Stimulated activated naive CD4-positive, alpha-beta T cell (primary cell): Measurements from ENCODE around the gene CANX.
"Not testable (repeated sequence)": the region's sequence is repeated elsewhere in the genome, so short reads cannot be mapped to it uniquely, and the experiment has no call there.

Source experiments
- DNase-seq, 6 experiments: peaks; one replicate each; lab custom pipeline; 2025; lab: John Stamatoyannopoulos, UW

The CANX gene

DNA sequence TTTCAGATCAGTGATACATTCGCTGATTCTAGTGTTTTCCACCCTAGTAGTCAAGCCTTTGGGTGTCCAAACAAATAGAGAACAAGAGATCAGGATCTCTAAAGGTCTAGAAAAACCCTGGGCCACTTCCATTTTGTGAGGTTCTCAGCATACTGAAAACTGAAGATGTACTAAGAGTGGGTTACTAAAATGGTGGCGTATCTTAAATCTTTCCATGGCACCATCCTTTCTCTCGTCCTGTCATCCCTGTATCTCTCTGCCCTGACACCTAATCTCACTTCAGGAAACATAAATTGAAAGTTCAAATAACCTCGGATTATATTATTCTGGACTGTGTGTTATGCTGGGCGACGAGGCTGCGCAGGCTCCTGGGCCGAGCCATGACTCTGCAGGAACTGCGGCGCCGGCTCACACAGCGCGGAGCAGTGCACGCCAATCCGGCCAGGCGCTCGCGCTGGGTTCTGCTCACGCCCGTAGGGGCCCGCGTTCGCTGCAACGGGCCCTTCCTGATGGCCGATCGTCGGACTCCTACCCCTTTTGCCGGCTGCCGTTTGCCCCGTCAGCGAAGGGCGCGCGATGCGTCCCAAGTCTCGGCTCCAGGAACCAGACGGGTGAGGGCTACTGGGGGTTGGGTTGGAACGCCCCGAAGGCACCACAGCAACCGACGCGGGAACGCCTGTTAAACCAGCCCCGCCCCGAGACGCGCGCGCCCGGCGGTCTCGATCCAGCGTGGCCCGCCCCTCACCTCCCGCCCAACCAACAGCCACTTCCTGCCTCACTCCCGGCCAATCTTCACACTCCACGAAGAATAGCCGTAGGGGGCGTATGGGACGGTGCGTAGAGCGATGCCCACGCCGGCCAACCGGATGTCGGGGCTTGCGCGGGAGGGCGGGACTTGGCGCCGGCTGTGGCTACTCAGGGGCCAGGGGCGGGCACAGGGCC, 503 bp upstream of the CANX start:
- DNase-seq, result peak; percentile 96 to 99 (median 98)

DNA sequence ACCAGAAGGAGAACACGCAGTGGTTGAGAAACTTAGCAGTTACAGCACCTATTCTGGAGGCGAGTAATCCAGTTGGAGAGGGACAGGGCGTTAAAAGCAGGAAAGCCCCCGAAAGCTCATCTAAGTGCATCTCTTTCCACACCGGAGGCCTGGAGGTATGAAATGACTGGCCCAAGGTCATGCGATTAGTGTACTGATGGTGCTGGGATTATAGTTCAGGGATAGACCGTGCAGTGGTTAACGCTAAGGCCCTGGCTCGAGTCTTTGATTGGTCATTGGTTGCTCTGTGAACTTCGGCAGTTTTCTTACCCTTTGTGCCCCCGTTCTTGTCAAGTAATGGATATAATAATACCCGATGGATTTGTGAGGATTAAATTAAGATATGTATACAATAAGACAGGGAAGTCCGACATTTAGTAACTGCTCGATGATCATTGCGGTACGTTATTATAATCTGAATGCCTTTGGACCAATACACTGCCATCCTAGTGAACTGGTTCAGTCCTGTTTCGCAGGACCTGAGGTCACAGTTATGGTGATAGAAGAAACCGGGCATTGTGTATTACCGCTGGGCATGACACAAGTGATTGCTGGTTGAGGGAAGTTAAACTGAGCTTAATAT, 960 bp downstream of the CANX start:
- peak in 2 of 6 experiments; percentile 11 to 22 for DNase-seq

DNA sequence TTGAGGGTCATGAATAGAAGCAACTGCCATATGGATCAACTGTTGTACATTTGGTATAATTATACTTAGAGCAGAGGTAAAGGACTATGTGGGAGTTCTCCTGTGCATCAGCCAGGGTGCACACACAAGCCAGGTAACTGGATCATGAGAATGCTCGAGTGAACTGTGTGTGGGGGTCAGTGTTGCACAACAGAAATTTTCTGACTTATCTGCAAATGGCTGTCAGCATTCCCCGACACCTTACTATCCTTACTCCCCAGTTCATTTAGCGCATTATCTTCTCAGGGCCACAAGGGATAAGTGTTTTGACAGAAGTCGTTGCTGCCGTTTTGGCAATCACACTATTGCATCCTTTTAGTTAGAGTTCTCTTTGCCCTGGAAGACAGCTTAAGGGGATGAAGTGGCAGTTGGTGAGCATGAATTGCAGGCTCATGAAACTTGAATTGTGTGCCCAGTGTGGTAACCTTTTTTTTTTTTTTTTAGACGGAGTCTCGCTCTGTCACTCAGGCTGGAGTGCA, 1.7 kb downstream of the CANX start:
- DNase-seq, result no peak

DNA sequence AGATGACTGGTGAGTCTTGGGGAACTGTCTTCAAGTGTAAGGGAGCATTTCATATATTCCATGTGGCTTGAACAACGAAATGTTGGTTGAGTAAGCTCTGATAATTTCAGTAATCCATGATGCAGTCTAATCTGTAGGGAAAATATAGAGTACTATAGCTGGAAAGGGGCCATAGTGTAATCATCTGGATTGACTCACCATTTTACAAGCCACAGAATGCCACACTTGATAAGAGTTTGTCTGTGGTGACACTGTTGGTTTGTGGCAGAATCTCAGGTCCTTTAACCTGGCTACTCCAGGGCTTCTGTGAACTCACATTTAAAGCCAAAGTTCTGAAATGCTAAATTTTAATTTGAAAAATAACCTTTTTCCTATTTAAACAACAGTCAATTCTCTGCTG, 17.5 kb downstream of the CANX start:
- DNase-seq, result no peak

DNA sequence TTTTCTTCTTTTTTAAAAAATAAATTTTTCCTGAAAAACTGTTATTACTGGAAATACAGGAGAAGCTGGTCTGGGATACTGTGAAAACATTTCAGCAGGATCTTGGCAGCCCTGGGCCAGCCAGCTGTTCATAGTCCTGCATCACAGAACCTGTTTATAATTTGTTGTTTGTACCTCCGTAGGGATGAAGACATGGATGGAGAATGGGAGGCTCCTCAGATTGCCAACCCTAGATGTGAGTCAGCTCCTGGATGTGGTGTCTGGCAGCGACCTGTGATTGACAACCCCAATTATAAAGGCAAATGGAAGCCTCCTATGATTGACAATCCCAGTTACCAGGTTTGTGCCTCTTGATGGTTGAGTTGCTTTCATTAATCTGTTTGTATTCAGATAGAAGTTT, 21.5 kb downstream of the CANX start:
- no peak for DNase-seq

DNA sequence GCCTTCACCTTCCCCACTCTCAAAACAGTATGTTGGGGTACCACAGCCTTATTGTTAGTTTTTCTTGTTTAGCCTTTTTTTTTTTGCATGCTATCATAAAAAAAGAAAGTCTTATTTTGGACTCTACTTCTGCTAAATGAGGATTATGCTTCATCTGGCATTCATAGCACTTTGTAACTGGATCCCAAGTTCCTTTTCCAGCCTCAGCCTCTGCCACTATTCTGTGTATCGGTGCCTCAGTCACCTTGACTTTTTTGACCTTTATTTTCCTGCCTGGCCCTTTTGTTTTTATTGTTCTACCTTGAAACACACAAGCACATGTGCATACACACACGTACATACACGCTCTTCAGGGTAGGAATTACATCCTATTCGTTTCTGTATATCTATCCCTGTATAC, 25.4 kb downstream of the CANX start:
- no peak for DNase-seq

DNA sequence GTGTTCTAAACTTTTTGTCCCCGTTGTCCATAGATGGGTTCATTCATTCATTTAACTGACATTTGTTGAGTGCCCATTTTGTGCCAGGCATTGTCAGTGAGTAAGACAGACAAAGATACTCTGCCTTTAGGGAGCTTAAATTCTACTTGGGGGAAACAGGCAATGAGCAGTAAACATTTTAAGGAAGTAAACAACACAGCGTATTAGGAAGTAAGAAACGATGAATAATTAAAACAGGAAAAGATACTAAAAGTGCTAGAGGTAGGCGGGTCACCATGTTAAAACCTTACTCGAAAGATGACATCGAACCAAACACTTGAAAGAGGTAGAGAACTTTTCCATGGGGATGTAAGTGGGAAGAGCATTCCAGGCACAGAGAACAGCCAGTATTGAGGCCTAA, 28.3 kb downstream of the CANX start:
- DNase-seq, result no peak

DNA sequence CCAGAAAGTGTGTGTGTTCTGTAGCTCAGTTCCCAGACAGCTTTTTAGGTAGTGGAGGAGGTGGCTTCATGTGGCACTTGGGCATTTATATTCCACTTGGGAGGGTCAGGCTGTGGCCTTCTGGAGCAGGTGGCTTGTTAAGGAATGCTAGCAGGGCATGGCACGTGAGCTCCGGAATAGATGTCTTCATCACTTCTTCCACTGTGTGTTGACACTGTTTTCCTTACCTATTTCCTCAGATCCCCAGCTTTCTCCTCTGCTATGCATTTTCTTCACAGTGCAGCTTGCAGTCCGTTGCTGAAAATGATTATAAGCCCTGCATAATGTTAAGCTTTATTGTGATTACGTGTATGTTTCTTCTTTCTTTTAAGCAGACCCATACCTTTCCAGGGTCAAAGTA, 30.5 kb downstream of the CANX start:
- no peak for DNase-seq

DNA sequence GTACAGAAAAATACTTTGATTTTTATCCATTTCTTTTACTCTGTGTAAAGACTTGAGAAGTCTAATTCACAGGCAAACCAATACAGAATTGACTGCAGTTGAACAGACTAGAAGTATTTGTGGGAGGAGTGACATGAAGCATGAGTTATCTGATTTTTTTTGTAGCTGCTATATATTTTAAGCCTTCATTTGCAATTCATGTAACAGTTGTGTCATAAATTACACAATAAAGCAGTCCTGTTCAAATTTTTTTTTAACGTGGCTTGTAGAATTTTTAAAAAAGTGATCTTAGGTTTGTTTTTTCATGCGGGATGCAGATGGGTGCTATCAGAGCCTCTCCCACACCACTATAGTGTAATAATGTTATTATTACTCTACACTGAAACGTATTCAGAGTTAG, 31.0 kb downstream of the CANX start:
- DNase-seq, result no peak

DNA sequence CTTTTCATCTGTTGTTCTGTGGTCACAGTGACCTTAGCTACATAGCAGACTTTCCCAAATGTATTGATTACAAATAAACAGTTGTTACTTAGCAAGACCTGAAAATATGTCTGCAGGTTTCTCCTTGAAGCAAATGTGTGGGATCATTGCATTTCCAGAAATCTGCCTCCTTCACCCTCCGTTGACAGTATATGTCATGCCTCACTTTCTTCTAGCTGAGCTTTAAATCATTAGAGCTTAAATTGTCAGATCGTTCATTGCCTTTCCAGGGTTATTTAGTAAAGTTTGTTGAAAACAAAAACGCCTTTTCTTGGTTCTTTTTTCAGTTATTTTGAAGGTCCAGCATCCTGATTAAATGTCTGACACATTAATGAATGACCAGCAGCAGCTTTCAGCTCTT, 31.6 kb downstream of the CANX start:
- no peak for DNase-seq

DNA sequence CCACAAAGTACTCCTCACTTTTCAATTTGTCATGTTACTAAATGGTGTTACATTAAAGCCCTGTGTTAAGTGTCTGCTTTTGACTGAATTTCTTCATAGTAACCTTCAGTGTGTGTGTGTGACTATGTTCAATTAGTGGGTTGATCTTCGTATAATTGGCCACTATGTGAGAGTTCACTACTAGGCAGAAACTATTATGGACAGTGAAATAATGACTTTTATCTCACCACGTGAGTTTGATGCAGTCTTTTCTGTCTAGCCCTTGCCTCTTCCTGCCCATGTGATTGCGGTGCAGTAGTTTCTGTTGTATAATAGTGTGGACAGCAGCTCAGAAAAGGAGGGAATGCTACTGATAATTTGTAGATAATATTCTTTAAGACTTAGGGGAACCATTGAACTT, 32.1 kb downstream of the CANX start:
- DNase-seq, result no peak

DNA sequence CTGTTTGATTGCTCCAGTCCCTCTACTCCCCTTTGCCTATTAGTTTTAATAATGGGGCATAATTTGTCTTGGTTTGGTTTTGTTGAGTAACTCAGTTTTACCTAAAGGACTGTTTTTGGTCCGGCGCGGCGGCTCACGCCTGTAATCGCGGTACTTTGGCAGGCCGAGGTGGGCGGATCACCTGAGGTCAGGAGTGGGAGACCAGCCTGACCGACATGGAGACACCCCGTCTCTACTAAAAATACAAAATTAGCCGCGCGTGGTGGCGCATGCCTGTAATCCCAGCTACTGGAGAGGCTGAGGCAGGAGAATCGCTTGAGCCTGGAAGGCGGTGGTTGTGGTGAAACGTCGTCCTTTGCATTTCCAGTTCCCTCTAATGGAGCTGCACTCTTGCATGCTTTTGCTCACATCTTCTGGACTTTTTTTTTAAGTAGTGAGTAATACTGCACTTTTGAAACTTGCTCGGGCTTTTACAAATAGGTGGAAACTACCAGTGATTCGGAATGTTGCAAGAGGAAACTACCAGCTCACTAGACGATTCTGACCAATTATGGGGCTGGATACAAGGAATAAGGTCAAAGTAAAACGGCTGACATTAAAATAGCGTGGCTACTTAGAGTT, 33.1 kb downstream of the CANX start:
- DNase-seq, result peak in 3 of 6 experiments; percentile 3 to 14 (median 11)

DNA sequence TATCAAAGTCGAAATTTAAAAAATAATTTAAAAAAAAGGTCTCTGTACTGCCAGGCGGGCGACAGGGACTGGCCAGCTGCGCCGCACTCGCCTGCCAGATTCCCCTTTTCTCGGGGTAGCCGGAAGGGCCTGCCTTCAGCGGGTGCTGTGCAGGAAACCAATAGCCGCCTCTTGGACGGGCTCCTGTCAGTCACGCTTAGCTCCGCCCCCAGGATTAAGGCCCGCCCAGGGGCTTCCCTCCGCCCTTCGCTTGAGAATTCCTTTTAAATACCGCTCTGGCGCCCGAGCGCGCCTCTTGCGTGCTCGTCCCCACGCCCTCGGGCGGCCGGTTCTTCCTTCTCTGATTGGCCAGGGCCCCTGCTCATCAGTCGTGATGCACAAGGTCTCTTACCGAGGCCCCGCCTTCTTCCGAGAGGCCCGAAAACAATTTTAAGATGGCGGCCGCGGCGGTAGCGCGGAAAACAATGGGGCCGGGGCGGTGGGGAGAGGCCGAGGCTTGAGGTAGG, 33.7 kb downstream of the CANX start, which contains the start of gene MAML1:
Gene MAML1, plus strand, starts transcription at position 411 of the 506 bp plus-strand sequence. CDS start 291 bp downstream, outside the sequence.
- DNase-seq, result peak; percentile 96 to 99 (median 98)

DNA sequence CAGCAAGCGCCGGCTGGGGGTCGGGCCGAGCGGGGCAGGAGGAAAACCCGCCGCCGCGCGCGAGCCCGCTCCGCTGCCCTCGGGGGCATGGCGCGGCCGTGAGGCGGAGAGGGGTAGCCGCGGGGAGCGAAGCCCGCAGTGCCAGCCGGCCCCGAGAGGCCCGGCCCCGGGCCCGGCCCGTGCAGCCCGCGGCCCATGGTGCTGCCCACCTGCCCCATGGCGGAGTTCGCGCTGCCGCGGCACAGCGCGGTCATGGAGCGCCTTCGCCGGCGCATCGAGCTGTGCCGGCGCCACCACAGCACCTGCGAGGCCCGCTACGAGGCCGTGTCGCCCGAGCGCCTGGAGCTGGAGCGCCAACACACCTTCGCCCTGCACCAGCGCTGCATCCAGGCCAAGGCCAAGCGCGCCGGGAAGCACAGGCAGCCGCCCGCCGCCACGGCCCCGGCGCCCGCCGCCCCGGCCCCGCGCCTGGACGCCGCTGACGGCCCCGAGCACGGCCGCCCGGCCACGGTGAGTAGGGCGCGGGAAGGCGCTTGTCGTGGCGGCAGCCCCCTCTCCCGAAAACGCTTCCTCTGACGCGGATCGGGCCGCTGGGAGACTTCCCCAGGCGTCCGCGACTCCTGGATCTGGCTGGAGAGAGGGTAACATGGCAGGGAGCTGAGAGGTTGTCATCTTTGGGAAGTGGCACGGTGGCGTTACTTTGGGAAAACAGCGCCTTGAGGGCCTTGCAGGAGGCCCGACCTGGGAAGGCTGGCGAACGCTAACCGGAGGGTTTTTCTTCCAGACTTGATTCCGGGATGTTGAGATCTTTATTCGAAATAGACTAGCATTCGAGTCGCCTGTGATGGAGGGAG, 34.4 kb downstream of the CANX start:
- DNase-seq, result peak in 3 of 6 experiments; percentile 23 to 76 (median 38)

DNA sequence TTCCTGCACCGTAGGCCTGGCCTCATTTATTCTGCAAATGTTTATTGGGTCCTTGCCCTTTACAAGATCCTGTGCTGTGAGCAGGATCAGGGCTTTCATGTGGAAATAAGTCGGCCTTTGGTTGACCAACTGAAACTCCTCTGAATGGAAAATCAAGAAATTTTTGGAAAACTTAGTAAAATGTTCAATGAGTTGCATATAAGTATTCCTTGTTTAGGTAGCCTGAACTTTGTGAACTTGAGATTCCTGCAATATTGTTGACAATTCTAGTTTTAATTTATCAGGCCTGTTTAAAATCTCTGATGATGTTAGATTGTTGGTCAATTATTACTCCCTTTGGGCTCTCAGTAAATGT, 35.0 kb downstream of the CANX start:
- DNase-seq, result no peak

DNA sequence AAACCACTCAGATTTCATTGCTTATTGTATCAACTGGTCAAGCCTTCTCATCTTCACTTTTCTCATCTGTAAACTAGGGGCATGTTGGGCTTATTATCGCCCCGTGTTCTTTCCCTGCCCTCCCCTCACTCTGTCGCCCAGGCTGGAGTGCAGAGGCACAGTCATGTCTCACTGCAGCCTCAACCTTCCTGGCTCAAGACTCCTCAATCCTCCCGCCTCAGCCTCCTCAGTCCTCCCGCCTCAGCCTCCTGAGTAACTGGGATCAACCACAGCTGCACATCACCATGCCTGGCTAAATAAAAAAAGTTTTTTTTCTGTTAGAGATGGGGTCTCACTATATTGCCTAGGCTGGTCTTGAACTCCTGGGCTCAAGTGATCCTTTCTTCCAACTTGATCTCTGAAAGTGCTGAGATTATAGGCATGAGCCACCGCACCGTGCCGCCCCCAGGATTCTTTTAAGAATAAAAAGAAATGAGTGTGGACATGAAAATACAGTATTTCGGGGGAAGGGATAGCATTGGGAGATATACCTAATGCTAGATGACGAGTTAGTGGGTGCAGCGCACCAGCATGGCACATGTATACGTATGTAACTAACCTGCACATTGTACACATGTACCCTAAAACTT, 35.9 kb downstream of the CANX start:
- DNase-seq, result no peak

DNA sequence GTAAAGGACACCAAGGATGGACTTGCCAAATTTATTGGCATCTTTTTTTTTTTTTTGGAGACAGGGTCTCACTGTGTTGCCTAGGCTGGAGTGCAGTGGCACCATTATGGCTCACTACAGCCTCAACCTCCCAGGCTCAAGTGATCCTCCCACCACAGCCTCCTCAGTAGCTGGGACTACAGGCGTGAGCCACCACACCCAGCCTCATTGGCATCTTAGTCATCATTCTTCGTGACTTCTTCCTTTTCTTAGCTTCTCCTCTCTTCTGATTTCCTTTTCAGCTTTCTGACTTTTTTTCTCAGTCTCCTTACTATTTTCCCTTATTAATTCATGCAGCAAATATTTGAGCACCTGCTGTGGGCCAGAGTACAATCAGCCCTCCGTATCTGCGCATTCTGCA, 40.0 kb downstream of the CANX start:
- DNase-seq, result no peak

DNA sequence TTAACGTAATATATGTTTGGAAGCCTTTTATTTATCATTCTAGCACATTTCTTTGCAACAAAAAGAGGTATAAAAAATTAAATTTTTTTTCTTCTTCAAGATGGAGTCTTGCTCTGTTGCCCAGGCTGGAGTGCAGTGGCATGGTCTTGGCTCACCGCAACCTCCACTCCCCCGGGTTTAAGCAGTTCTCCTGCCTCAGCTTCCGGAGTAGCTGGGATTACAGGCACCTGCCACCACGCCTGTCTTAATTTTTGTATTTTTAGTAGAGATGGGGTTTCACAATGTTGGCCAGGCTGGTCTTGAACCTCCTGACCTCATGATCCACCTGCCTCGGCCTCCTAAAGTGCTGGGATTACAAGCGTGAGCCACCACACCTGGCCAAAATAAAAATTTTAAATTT, 45.3 kb downstream of the CANX start:
- DNase-seq, result not testable (repeated sequence)

DNA sequence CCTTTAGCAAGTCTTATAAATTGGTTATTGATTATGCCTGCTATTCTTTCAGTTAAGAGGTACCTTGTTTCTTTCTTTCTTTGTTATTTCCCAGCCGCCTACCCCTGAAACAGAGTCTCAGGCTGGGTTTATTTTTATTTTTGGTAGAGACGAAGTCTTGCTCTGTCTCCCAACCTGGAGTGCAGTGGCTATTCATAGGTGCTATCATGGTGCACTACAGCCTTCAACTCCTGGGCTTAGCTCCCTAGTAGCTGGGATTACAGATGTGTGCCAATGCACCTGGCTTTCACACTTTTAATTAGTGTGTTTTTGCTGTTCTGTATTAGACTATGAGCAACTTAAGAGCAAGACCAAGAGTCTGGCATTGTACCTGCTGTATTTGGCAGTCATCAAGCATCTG, 48.1 kb downstream of the CANX start:
- DNase-seq, result no peak

DNA sequence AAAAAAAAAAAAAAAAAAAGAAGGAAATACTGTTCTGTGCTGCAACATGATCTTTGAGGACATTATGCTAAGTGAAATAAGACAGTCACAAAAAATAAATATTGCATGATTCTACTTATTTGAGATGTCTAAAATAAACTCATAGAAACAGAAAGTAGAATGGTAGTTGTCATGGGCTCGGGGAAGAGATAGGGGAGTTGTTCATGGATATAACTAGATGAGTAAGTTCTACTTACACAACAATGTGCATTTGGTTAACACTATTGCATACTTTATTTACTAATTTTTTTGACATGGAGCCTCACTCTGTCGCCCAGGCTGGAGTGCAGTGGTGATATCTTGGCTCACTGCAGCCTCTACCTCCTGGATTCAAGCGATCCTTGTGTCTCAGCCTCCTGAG, 49.0 kb downstream of the CANX start:
- no peak for DNase-seq
